ENCODE results near the gene AOAH. TPM values are rescaled to one million over a fixed set of nuclear protein-coding genes. Genes with fewer than 3 reads are reported as not detected.

Gene AOAH
- total and polyA plus RNA-seq, 2 donors from 2014 or later = 2.7 to 24.7 TPM

GRCh38 chr7:36682102-36682501 is 42.2 kb downstream of the AOAH start:
- H3K27me3 ChIP-seq (ENCODE audit: control insufficient read depth, insufficient read depth, low read length) = no peaks in the 10 kb centered on the region
- H3K4me1 ChIP-seq (ENCODE audit: control insufficient read depth in 2 of 3, insufficient read depth in 2 of 3, low read depth in 1 of 3, low read length in 3 of 3) = no peaks in the 10 kb centered on the region
- TF ChIP-seq CTCF (IDR thresholded peaks at IDR 0.05; ENCODE audit: borderline replicate concordance, extremely low read depth, insufficient read depth) = no peak
- H3K9ac ChIP-seq (ENCODE audit: low read length in 3 of 3) = no peak overlapping the region
- no peaks in the 10 kb centered on the region for H3K36me3 ChIP-seq (ENCODE audit: control insufficient read depth in 2 of 3, insufficient read depth in 3 of 3, low read length in 3 of 3)
- H3K4me3 ChIP-seq (ENCODE audit: low read length in 3 of 3) = no peak overlapping the region
- FAIRE-seq (no peak), DNase-seq (no peak)
- H3K9me3 ChIP-seq (ENCODE audit: control insufficient read depth in 2 of 3, insufficient read depth in 1 of 3, low read length in 3 of 3) = no peaks in the 10 kb centered on the region
- H3K27ac ChIP-seq (ENCODE audit: low read depth in 2 of 2, low read length in 2 of 2) = no peak overlapping the region
- intact Hi-C loops (cut with DNase I) = no loop called here

GRCh38 chr7:36677769-36678437 is 46.4 kb downstream of the AOAH start:
- H3K4me1 ChIP-seq (ENCODE audit: control insufficient read depth in 2 of 3, insufficient read depth in 2 of 3, low read depth in 1 of 3, low read length in 3 of 3) = no peaks in the 10 kb centered on the region
- no peaks in the 10 kb centered on the region for H3K9me3 ChIP-seq (ENCODE audit: control insufficient read depth in 2 of 3, insufficient read depth in 1 of 3, low read length in 3 of 3)
- H3K9ac ChIP-seq (ENCODE audit: low read length in 3 of 3) = no peak overlapping the region
- FAIRE-seq = no peak
- H3K27me3 ChIP-seq (ENCODE audit: control insufficient read depth, insufficient read depth, low read length) = no peaks in the 10 kb centered on the region
- no peaks in the 10 kb centered on the region for H3K36me3 ChIP-seq (ENCODE audit: control insufficient read depth in 2 of 3, insufficient read depth in 3 of 3, low read length in 3 of 3)
- DNase-seq = no peak
- no peak overlapping the region for H3K27ac ChIP-seq (ENCODE audit: low read depth in 2 of 2, low read length in 2 of 2)
- no peak for TF ChIP-seq CTCF (IDR thresholded peaks at IDR 0.05; ENCODE audit: borderline replicate concordance, extremely low read depth, insufficient read depth)
- no peak overlapping the region for H3K4me3 ChIP-seq (ENCODE audit: low read length in 3 of 3)
- intact Hi-C loops (cut with DNase I) = no loop called here

GRCh38 chr7:36673703-36674102 is 50.6 kb downstream of the AOAH start:
- Histone ChIP-seq H3K4me1 (ENCODE audit: control insufficient read depth in 2 of 3, insufficient read depth in 2 of 3, low read depth in 1 of 3, low read length in 3 of 3) (no peaks in the 10 kb centered on the region), H3K9ac (ENCODE audit: low read length in 3 of 3) (no peak overlapping the region), H3K9me3 (ENCODE audit: control insufficient read depth in 2 of 3, insufficient read depth in 1 of 3, low read length in 3 of 3) (no peaks in the 10 kb centered on the region), H3K27me3 (ENCODE audit: control insufficient read depth, insufficient read depth, low read length) (no peaks in the 10 kb centered on the region), H3K36me3 (ENCODE audit: control insufficient read depth in 2 of 3, insufficient read depth in 3 of 3, low read length in 3 of 3) (no peaks in the 10 kb centered on the region), H3K4me3 (ENCODE audit: low read length in 3 of 3) (no peak overlapping the region), H3K27ac (ENCODE audit: low read depth in 2 of 2, low read length in 2 of 2) (no peak overlapping the region)
- DNase-seq (no peak), FAIRE-seq (no peak)
- intact Hi-C loops (cut with DNase I) = no loop called here
- no peak for TF ChIP-seq CTCF (IDR thresholded peaks at IDR 0.05; ENCODE audit: borderline replicate concordance, extremely low read depth, insufficient read depth)

GRCh38 chr7:36671432-36671829 is 52.9 kb downstream of the AOAH start:
- Histone ChIP-seq H3K9ac (ENCODE audit: low read length in 3 of 3) (no peak overlapping the region), H3K36me3 (ENCODE audit: control insufficient read depth in 2 of 3, insufficient read depth in 3 of 3, low read length in 3 of 3) (no peaks in the 10 kb centered on the region)

More at GRCh38 chr7:36671432-36671829, 52.9 kb downstream of the AOAH start:
- DNase-seq (no peak), FAIRE-seq (no peak)
- Histone ChIP-seq H3K27ac (ENCODE audit: low read depth in 2 of 2, low read length in 2 of 2) (no peak overlapping the region), H3K9me3 (ENCODE audit: control insufficient read depth in 2 of 3, insufficient read depth in 1 of 3, low read length in 3 of 3) (no peaks in the 10 kb centered on the region), H3K4me3 (ENCODE audit: low read length in 3 of 3) (no peak overlapping the region), H3K27me3 (ENCODE audit: control insufficient read depth, insufficient read depth, low read length) (no peaks in the 10 kb centered on the region), H3K4me1 (ENCODE audit: control insufficient read depth in 2 of 3, insufficient read depth in 2 of 3, low read depth in 1 of 3, low read length in 3 of 3) (no peaks in the 10 kb centered on the region)
- TF ChIP-seq CTCF (IDR thresholded peaks at IDR 0.05; ENCODE audit: borderline replicate concordance, extremely low read depth, insufficient read depth) = no peak
- intact Hi-C loops (cut with DNase I) = no loop called here

Data from kidney (tissue), 14 donors.